Measurements from ENCODE around the gene SHC2. TPM values are rescaled to one million over a fixed set of nuclear protein-coding genes. Genes with fewer than 3 reads are reported as not detected.
"Not testable (repeated sequence)": the region's sequence is repeated elsewhere in the genome, so short reads cannot be mapped to it uniquely, and the experiment has no call there.

Gene SHC2
- total RNA-seq, 1 donor from 2014 or later: 35.4 TPM

- peak overlapping the region; percentile 31 for H3K4me3 Mint-ChIP-seq
- no peak for TF ChIP-seq CTCF (conservative IDR thresholded peaks at IDR 0.05)
- peaks cover 13% of the 10 kb centered on the region for H3K4me1 Mint-ChIP-seq (ENCODE audit: unreplicated experiment)
Observed at GRCh38 chr19:482186-483041, 21.6 kb upstream of the SHC2 start.

GRCh38 chr19:481100-481499 is 20.3 kb upstream of the SHC2 start:
- Mint-ChIP-seq H3K27me3 (peaks cover 33% of the 10 kb centered on the region), H3K4me1 (ENCODE audit: unreplicated experiment) (peaks cover 13% of the 10 kb centered on the region)
- not testable (repeated sequence) for DNase-seq (ENCODE audit: extremely low spot score, unreplicated experiment); H3K27ac Mint-ChIP-seq; H3K9me3 Mint-ChIP-seq; H3K4me3 Mint-ChIP-seq; H3K36me3 Mint-ChIP-seq

More at GRCh38 chr19:482186-483041, 21.6 kb upstream of the SHC2 start:
- peaks cover 7% of the 10 kb centered on the region for H3K9me3 Mint-ChIP-seq
- no peaks in the 10 kb centered on the region for H3K36me3 Mint-ChIP-seq
- no peak for DNase-seq (ENCODE audit: extremely low spot score, unreplicated experiment)
- H3K27me3 Mint-ChIP-seq: peaks cover 37% of the 10 kb centered on the region
- peak overlapping the region; percentile 51 for H3K27ac Mint-ChIP-seq

DNA sequence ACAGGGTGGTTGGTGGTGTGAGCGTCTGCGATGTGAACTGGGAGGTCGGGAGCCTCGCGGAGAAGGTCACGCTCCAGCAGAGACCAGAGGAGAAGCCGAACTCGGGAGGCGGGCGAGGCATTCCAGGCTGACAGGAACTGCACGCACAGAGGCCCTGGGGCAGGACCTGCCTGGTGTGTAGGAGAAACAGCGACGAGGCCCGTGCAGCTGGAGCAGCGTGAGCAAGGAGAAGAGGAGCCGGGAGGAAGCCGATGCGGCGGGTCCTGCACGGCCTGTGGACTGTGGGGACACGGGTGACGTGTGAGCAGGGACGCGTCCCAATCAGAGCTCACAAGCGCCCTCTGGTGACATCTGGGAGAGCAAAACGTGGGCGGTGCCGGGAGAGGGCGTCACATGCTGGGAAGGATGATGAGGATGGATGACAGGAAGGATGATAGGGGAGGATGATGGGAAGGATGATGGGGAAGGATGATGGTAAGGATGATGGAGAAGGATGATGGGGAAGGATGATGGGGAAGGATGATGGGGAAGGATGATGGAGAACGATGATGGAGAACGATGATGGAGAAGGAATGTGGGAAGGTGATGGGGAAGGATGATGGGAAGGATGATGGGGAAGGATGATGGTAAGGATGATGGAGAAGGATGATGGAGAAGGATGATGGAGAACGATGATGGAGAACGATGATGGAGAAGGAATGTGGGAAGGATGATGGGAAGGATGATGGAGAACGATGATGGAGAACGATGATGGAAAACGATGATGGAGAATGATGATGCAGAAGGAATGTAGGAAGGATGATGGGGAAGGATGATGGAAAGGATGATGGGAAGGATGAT is 19.4 kb upstream of the SHC2 start:
- H3K36me3 Mint-ChIP-seq: no peaks in the 10 kb centered on the region
- peak overlapping the region; percentile 74 for H3K4me3 Mint-ChIP-seq
- peaks cover 25% of the 10 kb centered on the region for H3K27me3 Mint-ChIP-seq
- peaks cover 9% of the 10 kb centered on the region for H3K4me1 Mint-ChIP-seq (ENCODE audit: unreplicated experiment)
- peak; percentile 76 for TF ChIP-seq CTCF (conservative IDR thresholded peaks at IDR 0.05)
- no peak for DNase-seq (ENCODE audit: extremely low spot score, unreplicated experiment)
- H3K27ac Mint-ChIP-seq: peak overlapping the region; percentile 85
- H3K9me3 Mint-ChIP-seq: peaks cover 7% of the 10 kb centered on the region

DNA sequence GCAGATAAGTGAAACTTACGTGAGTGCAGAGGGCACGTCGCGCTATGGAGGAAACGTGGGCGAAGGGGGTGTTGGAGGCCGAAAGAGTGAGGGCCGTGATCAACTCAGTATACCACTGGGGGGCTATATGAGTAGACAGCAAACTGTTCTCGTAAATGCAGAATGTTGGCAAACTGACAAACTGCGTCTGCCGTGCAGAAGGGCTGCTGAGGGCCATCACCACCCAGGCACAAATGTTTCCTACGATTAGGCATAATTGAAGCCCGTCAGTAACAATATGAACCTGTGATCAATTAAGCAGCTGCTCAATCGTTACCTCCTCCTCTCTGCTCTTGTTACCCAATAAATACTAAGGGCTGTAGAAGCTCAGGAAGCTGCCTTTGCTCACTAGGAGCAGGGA is 18.1 kb upstream of the SHC2 start:
- DNase-seq (ENCODE audit: extremely low spot score, unreplicated experiment): no peak
- H3K4me1 Mint-ChIP-seq (ENCODE audit: unreplicated experiment): peaks cover 11% of the 10 kb centered on the region
- H3K9me3 Mint-ChIP-seq: peaks cover 7% of the 10 kb centered on the region
- H3K4me3 Mint-ChIP-seq: no peak overlapping the region
- no peaks in the 10 kb centered on the region for H3K36me3 Mint-ChIP-seq
- TF ChIP-seq CTCF (conservative IDR thresholded peaks at IDR 0.05): no peak
- H3K27ac Mint-ChIP-seq: no peak overlapping the region
- peaks cover 16% of the 10 kb centered on the region for H3K27me3 Mint-ChIP-seq

DNA sequence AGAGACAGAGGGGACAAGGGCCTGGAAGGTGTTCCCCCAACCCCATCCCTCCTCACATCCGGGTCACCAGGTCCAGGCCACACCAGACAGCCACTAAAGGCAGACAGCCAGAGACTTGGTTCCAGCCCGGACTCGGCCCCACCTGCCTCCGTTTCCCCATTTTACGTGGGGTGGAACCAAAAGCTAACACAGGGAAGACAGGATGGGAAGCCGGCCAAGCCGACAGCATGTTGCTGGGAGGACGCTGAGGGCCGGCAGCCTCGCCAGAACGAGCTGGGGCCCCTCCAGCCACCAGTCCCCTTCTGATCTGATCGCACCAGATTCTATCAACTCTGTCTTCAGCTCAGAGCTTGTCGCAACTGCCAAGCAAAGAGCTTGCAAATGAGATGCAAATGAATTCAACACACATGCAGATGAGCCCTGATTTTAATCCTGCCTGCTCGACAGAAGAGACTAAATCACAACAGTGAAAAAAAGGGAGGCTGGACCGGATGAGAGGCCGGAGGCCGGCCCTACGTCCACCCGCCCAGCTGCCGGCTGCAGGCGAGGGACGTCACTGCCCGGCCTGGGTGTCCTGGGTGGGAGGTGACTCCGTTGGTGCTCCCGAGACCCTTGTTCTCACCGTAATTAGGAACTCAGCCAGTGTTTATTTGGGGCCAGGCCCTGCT is 17.5 kb upstream of the SHC2 start:
- Mint-ChIP-seq H3K27me3 (peaks cover 14% of the 10 kb centered on the region), H3K4me3 (no peak overlapping the region), H3K36me3 (no peaks in the 10 kb centered on the region), H3K4me1 (ENCODE audit: unreplicated experiment) (peaks cover 11% of the 10 kb centered on the region), H3K27ac (no peak overlapping the region), H3K9me3 (peaks cover 7% of the 10 kb centered on the region)
- no peak for DNase-seq (ENCODE audit: extremely low spot score, unreplicated experiment)
- TF ChIP-seq CTCF (conservative IDR thresholded peaks at IDR 0.05): no peak

All from type B pancreatic cell (in vitro differentiated cells).